ENCODE results near the gene TRIM31.

Gene TRIM31

DNA sequence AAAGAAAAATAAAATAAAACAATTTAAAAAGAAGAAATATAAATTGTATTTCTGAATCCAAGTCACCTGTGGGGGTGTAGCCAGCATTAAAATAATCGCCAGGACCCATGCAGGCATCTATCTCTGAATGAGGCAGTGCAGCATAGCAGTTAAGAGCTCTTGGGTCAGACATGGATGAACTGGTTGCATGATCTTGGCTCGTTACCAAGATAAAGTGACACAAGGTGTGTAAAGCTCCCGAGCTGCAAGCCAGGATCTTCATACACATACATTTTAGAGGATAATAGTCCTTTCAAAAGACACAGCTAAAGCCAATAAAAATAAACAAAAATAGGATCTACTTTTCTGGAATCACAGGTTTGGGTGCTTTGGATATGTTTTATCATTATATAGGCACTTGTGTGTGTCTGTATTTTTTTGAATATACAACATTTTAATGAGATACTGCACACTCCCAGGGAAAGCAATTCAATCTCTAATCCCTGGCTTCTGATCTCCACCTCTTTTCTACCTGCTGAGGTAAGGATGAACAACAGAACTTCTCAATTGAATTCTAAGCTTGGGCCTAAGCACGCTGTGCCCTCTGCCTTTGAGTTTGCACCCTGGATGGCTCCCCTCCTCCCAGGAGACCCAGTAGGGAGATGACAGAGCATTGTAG is 39.3 kb upstream of the TRIM31 start:
- H3K27ac ChIP-seq = no peak overlapping the region

DNA sequence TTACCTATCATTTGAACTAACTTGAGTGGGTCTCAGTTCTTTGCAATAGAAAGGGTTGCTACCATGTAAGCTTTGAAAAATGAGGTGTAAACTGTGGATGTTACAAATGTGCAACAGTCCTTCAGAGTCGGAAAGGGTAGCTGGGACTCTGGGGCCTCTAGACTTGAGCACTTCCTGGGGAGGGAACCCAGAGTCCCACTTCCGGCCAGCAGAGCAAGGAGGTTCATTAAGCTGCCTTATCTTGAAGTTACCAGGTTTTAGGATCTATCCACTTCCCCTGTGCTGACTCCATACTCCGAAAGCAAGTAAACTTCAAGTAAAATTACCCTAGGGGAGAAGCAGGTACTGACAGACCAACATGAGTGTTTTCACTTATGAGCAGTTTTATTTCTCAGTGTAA is 38.7 kb upstream of the TRIM31 start:
- H3K27ac ChIP-seq = no peak overlapping the region
- TF ChIP-seq, protein P1, sequence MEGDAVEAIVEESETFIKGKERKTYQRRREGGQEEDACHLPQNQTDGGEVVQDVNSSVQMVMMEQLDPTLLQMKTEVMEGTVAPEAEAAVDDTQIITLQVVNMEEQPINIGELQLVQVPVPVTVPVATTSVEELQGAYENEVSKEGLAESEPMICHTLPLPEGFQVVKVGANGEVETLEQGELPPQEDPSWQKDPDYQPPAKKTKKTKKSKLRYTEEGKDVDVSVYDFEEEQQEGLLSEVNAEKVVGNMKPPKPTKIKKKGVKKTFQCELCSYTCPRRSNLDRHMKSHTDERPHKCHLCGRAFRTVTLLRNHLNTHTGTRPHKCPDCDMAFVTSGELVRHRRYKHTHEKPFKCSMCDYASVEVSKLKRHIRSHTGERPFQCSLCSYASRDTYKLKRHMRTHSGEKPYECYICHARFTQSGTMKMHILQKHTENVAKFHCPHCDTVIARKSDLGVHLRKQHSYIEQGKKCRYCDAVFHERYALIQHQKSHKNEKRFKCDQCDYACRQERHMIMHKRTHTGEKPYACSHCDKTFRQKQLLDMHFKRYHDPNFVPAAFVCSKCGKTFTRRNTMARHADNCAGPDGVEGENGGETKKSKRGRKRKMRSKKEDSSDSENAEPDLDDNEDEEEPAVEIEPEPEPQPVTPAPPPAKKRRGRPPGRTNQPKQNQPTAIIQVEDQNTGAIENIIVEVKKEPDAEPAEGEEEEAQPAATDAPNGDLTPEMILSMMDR (conservative IDR thresholded peaks at IDR 0.05) = no peak

More for the DNA sequence above, 39.3 kb upstream of the TRIM31 start:
- TF ChIP-seq, protein P1 (conservative IDR thresholded peaks at IDR 0.05) = no peak

- TF ChIP-seq, protein P1 (conservative IDR thresholded peaks at IDR 0.05) = no peak
- H3K27ac ChIP-seq = no peak overlapping the region
These were observed 37.9 kb upstream of the TRIM31 start for GRCh38 chr6:30150671-30151395.

DNA sequence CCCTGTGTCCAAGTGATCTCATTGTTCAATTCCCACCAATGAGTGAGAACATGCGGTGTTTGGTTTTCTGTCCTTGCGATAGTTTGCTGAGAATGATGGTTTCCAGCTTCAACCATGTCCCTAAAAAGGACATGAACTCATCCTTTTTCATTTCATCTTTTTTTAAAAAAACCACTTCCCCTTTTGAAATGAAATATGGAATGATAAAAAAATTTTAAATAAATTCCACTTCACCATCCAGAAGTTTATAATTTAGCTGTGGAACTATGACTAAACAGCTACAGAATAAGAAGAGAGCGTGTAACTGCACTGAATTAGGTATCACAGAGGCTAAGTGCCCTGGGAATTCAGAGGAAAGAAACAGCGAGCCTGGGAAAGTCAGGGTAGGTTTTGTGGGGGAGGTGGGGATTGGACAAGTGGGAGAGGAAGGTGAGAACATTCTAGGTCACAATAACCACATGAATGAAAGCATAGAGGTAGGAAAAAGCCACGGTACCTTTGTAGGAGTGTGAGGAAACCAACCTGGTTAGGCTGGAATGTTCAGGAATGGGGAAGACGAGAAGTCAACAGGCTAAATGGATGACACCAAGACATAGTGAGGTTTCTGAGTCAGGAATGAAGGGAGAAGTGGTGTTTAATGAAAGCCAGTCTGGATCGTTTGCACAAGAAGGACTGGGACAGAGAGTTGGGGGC is 37.1 kb upstream of the TRIM31 start:
- H3K27ac ChIP-seq = no peak overlapping the region
- TF ChIP-seq, protein P1 (conservative IDR thresholded peaks at IDR 0.05) = no peak

GRCh38 chr6:30149234-30149633 is 36.3 kb upstream of the TRIM31 start:
- no peak overlapping the region for H3K27ac ChIP-seq
- TF ChIP-seq, protein P1 (conservative IDR thresholded peaks at IDR 0.05) = no peak

- TF ChIP-seq, protein P1 (conservative IDR thresholded peaks at IDR 0.05) = no peak
- no peak overlapping the region for H3K27ac ChIP-seq
These were observed 34.2 kb upstream of the TRIM31 start for GRCh38 chr6:30147096-30147495.

- no peak overlapping the region for H3K27ac ChIP-seq
- TF ChIP-seq, protein P1 (conservative IDR thresholded peaks at IDR 0.05) = no peak
These were observed 32.9 kb upstream of the TRIM31 start for GRCh38 chr6:30145818-30146217.

Measured in VCaP (cell line).